Activated CD8-positive, alpha-beta memory T cell treated with anti-CD3 and anti-CD28 coated beads, Interleukin-2, amount 50 U/mL, for 48 hours (primary cell): Measurements from ENCODE around the gene SIRPB1.
"Not testable (repeated sequence)": the region's sequence is repeated elsewhere in the genome, so short reads cannot be mapped to it uniquely, and the experiment has no call there.

Experiments
- DNase-seq: peaks from one replicate; pipeline ENCODE4 v3.0.0-alpha.2; 2020

Gene SIRPB1

GRCh38 chr20:1636621-1637020, 16.8 kb upstream of the SIRPB1 start:
- no peak for DNase-seq

- no peak for DNase-seq
Measured at GRCh38 chr20:1635291-1635979, 15.6 kb upstream of the SIRPB1 start.

GRCh38 chr20:1633535-1633934, 13.7 kb upstream of the SIRPB1 start:
- DNase-seq = no peak

GRCh38 chr20:1632178-1632577, 12.4 kb upstream of the SIRPB1 start:
- no peak for DNase-seq

GRCh38 chr20:1631309-1632151, 11.7 kb upstream of the SIRPB1 start:
- DNase-seq = no peak

- DNase-seq = no peak
Measured at GRCh38 chr20:1630186-1630585, 10.4 kb upstream of the SIRPB1 start.

- DNase-seq = no peak
Measured at GRCh38 chr20:1629321-1629720, 9.5 kb upstream of the SIRPB1 start.

- DNase-seq = no peak
Measured at GRCh38 chr20:1628621-1629020, 8.8 kb upstream of the SIRPB1 start.

- DNase-seq = no peak
Measured at GRCh38 chr20:1627200-1627550, 7.4 kb upstream of the SIRPB1 start.

- DNase-seq = no peak
Measured at GRCh38 chr20:1626528-1627199, 6.9 kb upstream of the SIRPB1 start.

GRCh38 chr20:1625083-1625690, 5.4 kb upstream of the SIRPB1 start:
- no peak for DNase-seq

- DNase-seq = no peak
Measured at GRCh38 chr20:1623501-1624205, 3.8 kb upstream of the SIRPB1 start.

- DNase-seq = no peak
Measured at GRCh38 chr20:1622450-1622849, 2.6 kb upstream of the SIRPB1 start.

GRCh38 chr20:1621316-1621715, 1.5 kb upstream of the SIRPB1 start:
- DNase-seq = no peak

- DNase-seq = no peak
Measured at GRCh38 chr20:1618954-1619540, 762 bp downstream of the SIRPB1 start.

GRCh38 chr20:1618479-1618878, 1.3 kb downstream of the SIRPB1 start:
- DNase-seq = no peak

- DNase-seq = no peak
Measured at GRCh38 chr20:1616858-1617434, 2.9 kb downstream of the SIRPB1 start.

- not testable (repeated sequence) for DNase-seq
Measured at GRCh38 chr20:1610404-1610803, 9.4 kb downstream of the SIRPB1 start.

GRCh38 chr20:1608678-1609347, 11.0 kb downstream of the SIRPB1 start:
- DNase-seq = not testable (repeated sequence)

- DNase-seq = no peak
Measured at GRCh38 chr20:1600736-1601135, 19.1 kb downstream of the SIRPB1 start.

GRCh38 chr20:1595333-1595732, 24.5 kb downstream of the SIRPB1 start:
- no peak for DNase-seq
